ENCODE measurements around the gene ARID4A. TPM values are rescaled to one million over a fixed set of nuclear protein-coding genes. Genes with fewer than 3 reads are reported as not detected.
A peak's percentile ranks its signal among the peaks of the same experiment; 100 is the strongest.

ARID4A gene
- total and polyA plus RNA-seq, 2 of the 13 experiments (the other 11 are each of a cell fraction or from before 2014, with no cell fraction given), result 7.2 to 9.7 TPM

DNA sequence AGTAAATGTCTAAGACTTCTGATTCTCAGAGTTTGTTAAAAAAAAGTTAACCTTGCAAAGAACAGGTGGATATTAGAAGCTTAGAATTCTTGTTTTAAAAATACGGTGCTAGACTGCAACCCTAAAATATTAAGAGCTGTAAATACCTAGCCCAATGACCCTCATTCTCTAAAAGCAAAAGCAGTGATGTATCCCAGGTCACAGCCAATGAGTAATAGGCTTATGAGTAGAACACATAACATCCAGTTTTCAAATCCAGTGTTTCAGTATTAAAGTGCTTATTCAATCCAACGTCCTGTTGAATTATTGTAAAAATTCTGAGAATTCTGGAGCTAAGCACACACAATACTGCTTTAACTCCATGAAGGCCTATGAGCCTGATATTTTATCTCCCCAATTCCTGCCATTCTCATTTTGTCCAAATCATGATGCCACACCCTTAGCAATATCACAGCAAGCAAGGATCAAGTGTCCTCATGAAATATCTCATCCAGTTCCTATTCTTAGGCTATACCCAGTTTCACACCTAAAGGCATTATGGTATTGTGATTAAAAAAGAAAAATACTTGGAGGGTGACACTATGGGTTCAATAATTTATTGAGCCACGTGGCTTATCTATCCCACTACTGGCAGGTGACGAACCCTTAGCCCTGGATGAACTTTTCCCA is 15.3 kb upstream of the ARID4A start (continued):
- no peak for TF ChIP-seq ZNF569 (CRISPR knock-in tag; IDR thresholded peaks at IDR 0.05; ENCODE audit: borderline replicate concordance)
- TF ChIP-seq ZFP91 (CRISPR knock-in tag; IDR thresholded peaks at IDR 0.05; ENCODE audit: borderline replicate concordance), result no peak

- Histone ChIP-seq H3K4me1 (ENCODE audit: insufficient read depth, low read length) (peaks cover 95% of the 10 kb centered on the region), H3K4me2 (ENCODE audit: low read depth, low read length) (0 out of 2 replicates have a peak overlapping the region, but pooled peaks have one; percentile 8), H3K79me2 (ENCODE audit: insufficient read depth, low read length) (peaks cover 81% of the 10 kb centered on the region), H3K9ac (ENCODE audit: insufficient read depth, low read depth, low read length) (no peak overlapping the region), H3K36me3 (replicated peaks in 1 of 2; ENCODE audit: control insufficient read depth in 1 of 2, insufficient read depth in 2 of 2, low read length in 2 of 2) (peaks cover 8 to 51% of the 10 kb centered on the region in 2 experiments), H4K20me1 (ENCODE audit: insufficient read depth, low read length) (no peaks in the 10 kb centered on the region), H3K27me3 (ENCODE audit: control insufficient read depth in 1 of 2, insufficient read depth in 2 of 2, low read length in 2 of 2) (no peaks in the 10 kb centered on the region), H3K9me3 (ENCODE audit: low read length) (no peaks in the 10 kb centered on the region), H3K4me3 (replicated peaks in 1 of 3; ENCODE audit: insufficient read depth in 1 of 3, low read depth in 2 of 3, low read length in 3 of 3) (no peak overlapping the region), H2AFZ (ENCODE audit: low read length) (no peak overlapping the region), H3K27ac (ENCODE audit: extremely low read length, insufficient read depth, low read length) (no peak overlapping the region)
- FAIRE-seq (no peak), ATAC-seq (peak; percentile 35; the same call in 2 of the 3 replicates), DNase-seq (ENCODE audit: low spot score) (peak; percentile 41)
- ChIA-PET POLR2A (interaction anchor here (1.2 kb wide), 1 partner anchor 14 kb away, joined by 6 read pairs; the partner anchor contains the start of gene ARID4A), CTCF (ENCODE audit: low intra/inter-chr PET ratio, low total read pairs) (no interaction called here)
- no TSS peak for BruUV-seq (replicated peaks)
- intact Hi-C loops (cut with micrococcal nuclease; ENCODE audit: unreplicated experiment), result no loop called here
- in situ Hi-C loops (cut with HindIII; ENCODE audit: extremely low pct_ligation_motif_present, low pct_unique_long_range_greater_than_20kb), result no loop called here
- TF ChIP-seq ZSCAN31 (CRISPR knock-in tag; IDR thresholded peaks at IDR 0.05; ENCODE audit: low read depth), result no peak
- TF ChIP-seq, protein P1, sequence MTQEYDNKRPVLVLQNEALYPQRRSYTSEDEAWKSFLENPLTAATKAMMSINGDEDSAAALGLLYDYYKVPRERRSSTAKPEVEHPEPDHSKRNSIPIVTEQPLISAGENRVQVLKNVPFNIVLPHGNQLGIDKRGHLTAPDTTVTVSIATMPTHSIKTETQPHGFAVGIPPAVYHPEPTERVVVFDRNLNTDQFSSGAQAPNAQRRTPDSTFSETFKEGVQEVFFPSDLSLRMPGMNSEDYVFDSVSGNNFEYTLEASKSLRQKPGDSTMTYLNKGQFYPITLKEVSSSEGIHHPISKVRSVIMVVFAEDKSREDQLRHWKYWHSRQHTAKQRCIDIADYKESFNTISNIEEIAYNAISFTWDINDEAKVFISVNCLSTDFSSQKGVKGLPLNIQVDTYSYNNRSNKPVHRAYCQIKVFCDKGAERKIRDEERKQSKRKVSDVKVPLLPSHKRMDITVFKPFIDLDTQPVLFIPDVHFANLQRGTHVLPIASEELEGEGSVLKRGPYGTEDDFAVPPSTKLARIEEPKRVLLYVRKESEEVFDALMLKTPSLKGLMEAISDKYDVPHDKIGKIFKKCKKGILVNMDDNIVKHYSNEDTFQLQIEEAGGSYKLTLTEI (CRISPR knock-in tag; conservative IDR thresholded peaks at IDR 0.05), result no peak
- TF ChIP-seq MAX (IDR thresholded peaks at IDR 0.05), result no peak
- no peak for TF ChIP-seq ZNF543 (CRISPR knock-in tag; IDR thresholded peaks at IDR 0.05)
- no peak for TF ChIP-seq ZNF709 (CRISPR knock-in tag; IDR thresholded peaks at IDR 0.05)
- no peak for TF ChIP-seq DMTF1 (CRISPR knock-in tag; IDR thresholded peaks at IDR 0.05)
- no peak for TF ChIP-seq ZFP36 (IDR thresholded peaks at IDR 0.05; ENCODE audit: borderline replicate concordance, low read depth, low read length, partially characterized antibody)
- TF ChIP-seq ZNF337 (CRISPR knock-in tag; IDR thresholded peaks at IDR 0.05; ENCODE audit: borderline replicate concordance, low read depth), result no peak
- no peak for TF ChIP-seq ZZZ3 (CRISPR knock-in tag; IDR thresholded peaks at IDR 0.05; ENCODE audit: borderline replicate concordance)
- no peak for TF ChIP-seq ZNF619 (CRISPR knock-in tag; IDR thresholded peaks at IDR 0.05)
- TF ChIP-seq TEAD2 (CRISPR knock-in tag; IDR thresholded peaks at IDR 0.05), result no peak
- TF ChIP-seq NCOA5 (CRISPR knock-in tag; IDR thresholded peaks at IDR 0.05), result no peak
Measured at GRCh38 chr14:58283730-58284129, 14.6 kb upstream of the ARID4A start.

Data from HepG2 (cell line).